Gastrocnemius medialis (tissue), 4 donors: ENCODE data around the gene DTNBP1. TPM values are rescaled to one million over a fixed set of nuclear protein-coding genes. Genes with fewer than 3 reads are reported as not detected.

Source experiments
- ATAC-seq, 2 donors: fragments of 150-250 bp; one replicate each; pipeline ENCODE4 v1.9.1; 2016
- DNase-seq, 2 donors: peaks; one replicate each; pipeline ENCODE4 v3.0.0-alpha.2; 2019
- H3K27ac ChIP-seq, 4 donors: fragments of 200-600 bp; sonication (generic); 1 replicate in 1 of 4; 2 replicates in 3 of 4; pipeline ENCODE4 v1.5.1; 2016 to 2018; ENCODE audit warnings: mild to moderate bottlenecking in 2 of 4, moderate library complexity in 1 of 4
- H3K27me3 ChIP-seq, 3 donors: fragments of 200-600 bp; sonication (generic) in 2 of 3; 1 replicate in 1 of 3; 2 replicates in 2 of 3; pipeline versions ENCODE4 v1.5.1 to v1.6.0; 2016 to 2019; ENCODE audit warnings: mild to moderate bottlenecking in 1 of 3, moderate library complexity in 1 of 3
- H3K36me3 ChIP-seq, 2 donors: fragments of 200-600 bp; sonication (generic) in 1 of 2; one replicate each; pipeline ENCODE4 v1.5.1; 2017 to 2018
- H3K4me1 ChIP-seq, 2 donors: fragments of 200-600 bp; sonication (generic) in 1 of 2; one replicate each; pipeline ENCODE4 v1.5.1; 2016 to 2017; ENCODE audit warnings: mild to moderate bottlenecking in 2 of 2
- H3K4me3 ChIP-seq, 4 donors: fragments of 200-600 bp; sonication (generic) in 3 of 4; 1 replicate in 1 of 4; 2 replicates in 3 of 4; pipeline ENCODE4 v1.5.1; 2016 to 2019; ENCODE audit warnings: mild to moderate bottlenecking in 2 of 4
- H3K9me3 ChIP-seq, 3 donors: fragments of 200-600 bp; sonication (generic) in 2 of 3; 1 replicate in 1 of 3; 2 replicates in 2 of 3; pipeline ENCODE4 v1.5.1; 2016 to 2019
- CTCF ChIP-seq, 5 experiments: fragments of 450-650 bp in 3 of 5; fragments of 200-600 bp in 2 of 5; sonication (generic) in 2 of 5; IDR thresholded peaks in 4 of 5; conservative IDR thresholded peaks in 1 of 5; 1 replicate in 4 of 5; 2 replicates in 1 of 5; pipeline ENCODE4 v1.5.1; 2016 to 2019; ENCODE audit warnings: antibody characterized with exemption in 5 of 5, mild to moderate bottlenecking in 3 of 5, moderate library complexity in 3 of 5
- POLR2A ChIP-seq, 2 donors: fragments of 450-650 bp; IDR thresholded peaks; one replicate each; pipeline ENCODE4 v1.6.1; 2017; ENCODE audit warnings: antibody characterized with exemption in 2 of 2, mild to moderate bottlenecking in 2 of 2, moderate library complexity in 2 of 2
- in situ Hi-C, 4 donors: fragments of 200-750 bp; cut with MboI; loops; one replicate each; pipeline versions ENCODE4 v1.15.0 to v1.8.0; 2017; ENCODE audit warnings: low sequenced_read_pairs in 4 of 4
- intact Hi-C: fragments of 100-400 bp; cut with DNase I; formaldehyde crosslinking; loops from one replicate; pipeline ENCODE4 v1.15.1; 2023; ENCODE audit warnings: low total_unique reads
- total RNA-seq, 4 donors: library from RNA; depleted of rRNA; stranded (reverse); fragments of >200 nt; gene quantifications; one replicate each; pipeline versions ENCODE4 v1.1.0 to v1.2.3, GENCODE V29; 2016

Gene DTNBP1
- total RNA-seq, 4 donors from 2014 or later, result 5.2 to 33.5 (median 12.5) TPM

- Histone ChIP-seq H3K27me3 (no peaks in the 10 kb centered on the region), H3K4me1 (peaks cover 81 to 89% of the 10 kb centered on the region in 2 donors), H3K4me3 (peak overlapping the region in 2 of 4 donors; percentile 24 to 29), H3K36me3 (no peaks in the 10 kb centered on the region), H3K27ac (peak overlapping the region; percentile 75 to 87 (median 83)), H3K9me3 (no peaks in the 10 kb centered on the region)
- intact Hi-C loops, result loop anchor here (5.0 kb wide), 1 partner anchor 119 kb away; no protein-coding TSS in a partner anchor
- DNase-seq (peak; percentile 80 to 87), ATAC-seq (peak; percentile 93 to 94)
- TF ChIP-seq POLR2A (IDR thresholded peaks at IDR 0.05) (peak; percentile 47 to 52), CTCF (IDR thresholded peaks at IDR 0.05 in 4 of 5, conservative IDR thresholded peaks at IDR 0.05 in 1 of 5) (no peak)
- in situ Hi-C loops, result loop anchor here in 2 of 4 donors (25.0 kb wide), 3 partner anchors 219 to 1269 kb away; no protein-coding TSS in a partner anchor
These were observed 181.2 kb downstream of the DTNBP1 start for GRCh38 chr6:15481390-15482291.

GRCh38 chr6:15480525-15480924 is 182.3 kb downstream of the DTNBP1 start:
- peak overlapping the region; percentile 75 to 87 (median 83) for H3K27ac ChIP-seq
- TF ChIP-seq POLR2A (IDR thresholded peaks at IDR 0.05) (no peak), CTCF (IDR thresholded peaks at IDR 0.05 in 4 of 5, conservative IDR thresholded peaks at IDR 0.05 in 1 of 5) (no peak)
- no peak for ATAC-seq
- DNase-seq, result no peak
- H3K9me3 ChIP-seq, result no peaks in the 10 kb centered on the region
- no peaks in the 10 kb centered on the region for H3K36me3 ChIP-seq
- no peaks in the 10 kb centered on the region for H3K27me3 ChIP-seq
- peaks cover 82 to 92% of the 10 kb centered on the region in 2 donors for H3K4me1 ChIP-seq
- peak overlapping the region in 1 of 4 donors; percentile 4 for H3K4me3 ChIP-seq
- intact Hi-C loops, result loop anchor here (5.0 kb wide), 1 partner anchor 118 kb away; no protein-coding TSS in a partner anchor
- in situ Hi-C loops, result loop anchor here in 2 of 4 donors (25.0 kb wide), 3 partner anchors 218 to 1268 kb away; no protein-coding TSS in a partner anchor

DNA sequence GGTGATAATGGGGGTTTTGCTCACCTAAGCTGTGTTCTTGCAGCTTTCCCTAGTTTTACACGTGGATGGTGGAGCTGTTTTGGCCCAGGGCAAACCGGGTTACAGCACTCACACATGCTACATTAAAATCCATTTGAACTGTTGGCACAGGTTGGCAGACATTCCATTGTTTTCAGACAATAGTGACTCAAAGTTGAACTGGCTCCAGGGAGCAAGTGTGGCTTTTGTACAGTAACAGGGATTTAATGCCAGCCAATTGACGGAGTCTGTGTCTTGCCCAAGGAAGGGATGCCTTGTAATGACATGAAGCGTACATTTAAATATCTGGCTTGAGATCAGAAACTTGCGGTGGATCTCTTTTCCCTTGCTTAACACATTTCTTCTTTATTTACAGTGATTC is 183.1 kb downstream of the DTNBP1 start:
- TF ChIP-seq CTCF (IDR thresholded peaks at IDR 0.05 in 4 of 5, conservative IDR thresholded peaks at IDR 0.05 in 1 of 5), result no peak
- TF ChIP-seq POLR2A (IDR thresholded peaks at IDR 0.05), result no peak
- H3K27me3 ChIP-seq, result no peaks in the 10 kb centered on the region
- ATAC-seq (no peak), DNase-seq (no peak)
- peaks cover 82 to 92% of the 10 kb centered on the region in 2 donors for H3K4me1 ChIP-seq
- H3K9me3 ChIP-seq, result no peaks in the 10 kb centered on the region
- H3K27ac ChIP-seq, result peak overlapping the region; percentile 75 to 87 (median 83)
- H3K36me3 ChIP-seq, result no peaks in the 10 kb centered on the region
- no peak overlapping the region for H3K4me3 ChIP-seq
- intact Hi-C loops (loop anchor here (5.0 kb wide), 2 partner anchors 117 to 232 kb away; partner anchors contain the start of gene JARID2), in situ Hi-C loops (loop anchor here in 2 of 4 donors (25.0 kb wide), 3 partner anchors 217 to 1267 kb away; no protein-coding TSS in a partner anchor)

GRCh38 chr6:15477746-15478145 is 185.1 kb downstream of the DTNBP1 start:
- no peak for DNase-seq

More at GRCh38 chr6:15477746-15478145, 185.1 kb downstream of the DTNBP1 start:
- H3K4me3 ChIP-seq, result no peak overlapping the region
- TF ChIP-seq POLR2A (IDR thresholded peaks at IDR 0.05), result no peak
- TF ChIP-seq CTCF (IDR thresholded peaks at IDR 0.05 in 4 of 5, conservative IDR thresholded peaks at IDR 0.05 in 1 of 5), result no peak
- H3K36me3 ChIP-seq, result no peaks in the 10 kb centered on the region
- no peaks in the 10 kb centered on the region for H3K27me3 ChIP-seq
- no peak for ATAC-seq
- intact Hi-C loops, result loop anchor here (5.0 kb wide), 1 partner anchor 230 kb away; the partner anchor contains the start of gene JARID2
- H3K27ac ChIP-seq, result peak overlapping the region; percentile 71 to 87 (median 83)
- in situ Hi-C loops, result loop anchor here in 2 of 4 donors (25.0 kb wide), 3 partner anchors 215 to 1265 kb away; no protein-coding TSS in a partner anchor
- no peaks in the 10 kb centered on the region for H3K9me3 ChIP-seq
- peaks cover 76 to 91% of the 10 kb centered on the region in 2 donors for H3K4me1 ChIP-seq
